HG02642 (cell line): ENCODE measurements around the gene SPEG.
"Not testable (repeated sequence)": the region's sequence is repeated elsewhere in the genome, so short reads cannot be mapped to it uniquely, and the experiment has no call there.

Experiments used
- ATAC-seq: cut with Tn5 transposase; IDR thresholded peaks from one replicate; pipeline ENCODE4 v1.9.1; 2021; ENCODE audit warnings: mild to moderate bottlenecking; ENCODE audit not compliant: unreplicated experiment, poor library complexity

The SPEG gene

GRCh38 chr2:219434718-219435525, at the start of gene SPEG:
Gene SPEG, plus strand, starts transcription at chr2:219434843. Its CDS starts 135 bp downstream, at chr2:219434978.
- no peak for ATAC-seq

GRCh38 chr2:219384859-219385258, 49.8 kb upstream of the SPEG start:
- ATAC-seq, result no peak

GRCh38 chr2:219385958-219386520, 48.6 kb upstream of the SPEG start:
- no peak for ATAC-seq

GRCh38 chr2:219386532-219387280, 47.9 kb upstream of the SPEG start:
- no peak for ATAC-seq

- peak; percentile 72 for ATAC-seq
These were observed 47.1 kb upstream of the SPEG start, which contains the start of gene DNPEP for GRCh38 chr2:219387306-219388120. Gene DNPEP, minus strand, starts transcription at chr2:219387912. Its CDS starts 118 bp downstream, at chr2:219387794.

GRCh38 chr2:219388121-219388906, 46.3 kb upstream of the SPEG start:
- ATAC-seq, result peak; percentile 87

GRCh38 chr2:219388907-219389156, 45.8 kb upstream of the SPEG start:
- ATAC-seq, result no peak

DNA sequence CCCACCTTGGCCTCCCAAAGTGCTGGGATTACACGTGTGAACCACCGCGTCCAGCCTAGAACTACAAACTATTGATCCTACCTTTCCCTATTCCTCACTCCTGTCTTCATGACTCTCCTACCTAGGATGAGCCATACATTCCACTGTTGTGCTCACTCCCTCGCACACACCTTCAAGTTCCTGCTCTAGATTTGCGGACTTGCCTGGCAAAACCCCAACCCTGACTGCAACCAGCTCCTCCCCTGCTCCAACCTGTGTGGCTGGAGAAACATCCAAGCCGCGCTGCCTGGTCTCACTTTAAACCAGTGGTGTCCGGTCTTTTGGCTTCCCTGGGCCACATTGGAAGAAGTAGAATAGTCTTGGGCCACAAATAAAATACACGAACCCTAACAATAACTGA, 41.9 kb upstream of the SPEG start:
- no peak for ATAC-seq

DNA sequence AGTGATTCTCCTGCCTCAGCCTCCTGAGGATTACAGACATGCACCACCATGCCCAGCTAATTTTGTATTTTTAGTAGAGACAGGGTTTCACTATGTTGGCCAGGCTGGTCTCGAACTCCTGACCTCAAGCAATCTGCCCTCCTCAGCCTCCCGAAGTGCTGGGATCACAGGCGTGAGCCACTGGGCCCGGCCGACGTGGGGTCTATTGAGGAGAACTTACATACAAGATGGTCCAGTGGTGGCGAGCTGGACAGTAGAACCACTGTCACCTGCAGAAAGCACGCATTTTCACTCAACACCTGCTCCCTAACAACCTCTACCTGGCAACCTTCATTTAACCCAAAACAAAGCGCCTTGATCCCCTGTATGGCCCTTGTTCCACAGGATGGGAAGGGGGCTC, 39.6 kb upstream of the SPEG start:
- not testable (repeated sequence) for ATAC-seq

DNA sequence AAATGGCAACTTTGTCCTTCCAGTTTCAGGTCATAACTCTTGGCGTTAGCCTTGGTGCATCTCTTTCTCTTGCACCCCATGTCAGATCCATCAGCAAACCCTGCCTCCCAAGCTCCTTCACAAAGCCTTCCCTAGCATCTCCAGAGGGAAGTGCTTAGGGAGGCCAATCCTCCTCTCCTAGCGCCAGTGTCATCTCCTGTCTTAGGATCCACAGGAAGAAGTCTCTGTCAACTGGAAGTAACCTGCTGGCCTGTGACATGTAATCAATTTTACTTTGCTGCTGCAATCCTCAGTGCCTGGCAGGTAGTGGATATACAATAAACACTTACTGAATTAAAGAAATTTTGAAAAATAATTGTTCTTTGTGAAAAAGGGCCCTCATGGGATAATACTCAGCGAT, 39.0 kb upstream of the SPEG start:
- ATAC-seq, result no peak

DNA sequence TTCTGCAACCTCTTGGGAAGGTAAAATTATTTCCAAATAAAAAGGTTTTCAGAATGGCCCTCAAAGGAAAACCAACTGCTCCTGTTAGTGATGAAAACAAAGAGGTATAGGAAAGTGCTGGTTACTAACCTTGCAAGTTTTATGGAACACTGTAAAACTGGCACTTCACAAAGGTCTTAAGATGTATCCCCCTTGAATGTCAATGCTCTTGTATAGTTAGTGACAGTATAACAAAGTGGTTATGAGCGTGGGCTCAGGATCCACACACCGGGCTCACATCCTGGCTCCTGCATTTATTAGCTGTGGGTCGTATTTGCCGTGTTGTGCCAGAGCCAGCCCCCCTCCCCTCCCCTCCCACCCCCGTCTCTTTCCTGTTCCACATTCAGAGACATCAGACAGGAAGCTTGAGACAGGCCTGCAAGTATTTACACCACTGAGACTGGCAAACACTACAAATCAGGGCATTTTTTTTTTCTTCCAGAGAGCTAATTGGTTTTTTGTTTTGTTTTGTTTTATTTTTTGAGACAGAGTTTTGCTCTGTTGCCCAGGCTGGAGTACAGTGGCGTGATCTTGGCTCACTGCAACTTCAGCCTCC, 37.7 kb upstream of the SPEG start:
- no peak for ATAC-seq

DNA sequence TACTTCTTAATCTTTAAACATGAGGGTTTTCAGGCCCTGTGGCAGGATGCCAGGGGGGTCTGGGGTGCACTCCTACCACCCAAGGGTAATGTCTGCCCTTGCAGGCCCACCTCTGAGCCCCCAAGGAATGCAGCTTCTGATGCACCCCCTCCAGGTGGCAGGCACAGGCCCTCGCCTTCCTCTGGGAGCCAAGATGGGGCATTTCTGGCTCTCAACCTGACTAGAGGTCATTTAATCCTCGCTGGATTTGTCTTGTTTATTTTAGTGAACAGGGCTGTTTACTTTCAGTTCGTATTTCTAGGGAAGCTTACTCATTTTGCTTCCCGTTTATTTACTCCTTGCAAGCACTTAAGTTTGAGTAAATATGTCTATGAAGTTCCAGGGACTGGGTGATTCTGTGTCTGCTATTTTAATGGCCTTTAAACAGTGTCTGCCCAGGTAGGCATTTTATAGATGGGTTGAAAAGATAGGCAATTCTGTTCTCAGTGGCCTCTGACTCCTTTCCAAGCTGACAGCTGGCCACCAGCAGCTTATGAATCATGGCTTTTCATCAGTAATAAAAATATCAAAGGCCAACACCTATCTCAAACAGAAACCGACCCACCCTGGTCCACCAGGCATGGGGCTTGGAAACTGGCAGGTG, 35.8 kb upstream of the SPEG start:
- no peak for ATAC-seq

- ATAC-seq, result no peak
These were observed 34.7 kb upstream of the SPEG start for GRCh38 chr2:219399716-219400478.

GRCh38 chr2:219400562-219400961, 34.1 kb upstream of the SPEG start:
- ATAC-seq, result no peak

- ATAC-seq, result no peak
These were observed 33.0 kb upstream of the SPEG start for GRCh38 chr2:219401606-219402005.

DNA sequence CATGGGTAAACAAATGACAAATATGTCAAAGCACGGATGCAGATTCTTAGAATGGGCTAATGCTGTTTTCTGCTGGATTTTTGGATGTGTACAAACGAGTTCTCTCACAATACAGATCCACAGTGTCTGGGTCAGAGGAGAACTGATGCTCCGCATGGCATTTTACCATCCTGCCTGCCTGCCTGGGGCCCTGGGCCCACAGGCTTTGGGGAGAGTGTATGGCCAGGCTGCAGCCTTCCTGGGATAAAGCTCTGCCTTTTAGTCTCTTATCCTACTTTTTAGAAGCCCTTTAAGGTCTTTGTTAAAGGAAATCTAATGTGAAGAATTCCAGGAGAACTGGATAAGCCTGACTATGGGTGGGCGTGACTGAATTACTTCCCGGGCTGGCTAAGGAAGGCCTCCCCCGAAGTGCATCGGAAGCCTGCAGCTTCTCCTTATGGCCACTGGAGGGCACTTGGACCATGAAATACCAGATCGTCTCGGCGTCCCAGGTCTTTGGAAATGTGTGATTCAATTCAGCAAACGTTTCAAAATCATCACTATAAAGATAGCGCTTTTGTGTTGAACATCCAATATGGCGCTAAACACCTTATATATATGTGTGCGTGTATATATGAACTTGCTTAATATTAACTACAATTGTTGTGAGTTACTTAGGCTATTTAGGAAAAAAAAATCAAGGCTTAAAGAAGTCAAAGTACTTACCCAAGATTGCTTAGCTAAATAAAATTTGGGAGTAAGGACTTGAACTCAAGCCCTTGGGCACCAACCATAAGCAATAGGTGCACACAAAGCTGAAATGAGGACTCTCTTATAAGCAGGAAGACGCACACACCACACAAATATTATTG, 31.8 kb upstream of the SPEG start:
- peak; percentile 71 for ATAC-seq

- no peak for ATAC-seq
These were observed 30.8 kb upstream of the SPEG start for GRCh38 chr2:219403861-219404260.
